Liver (tissue), 9 donors: ENCODE data around the gene BMS1. TPM values are rescaled to one million over a fixed set of nuclear protein-coding genes. Genes with fewer than 3 reads are reported as not detected.
"Not testable (repeated sequence)": the region's sequence is repeated elsewhere in the genome, so short reads cannot be mapped to it uniquely, and the experiment has no call there.

ENCODE experiments used
- DNase-seq: peaks from one replicate; pipeline ENCODE4 v3.0.0-alpha.2; 2017; ENCODE audit warnings: low spot score
- H3K27ac ChIP-seq, 2 donors: one replicate each; pipeline ENCODE4 v1.7.0; 2013; ENCODE audit warnings: inconsistent platforms in 2 of 2, low read length in 2 of 2, control low read depth in 1 of 2, low read depth in 1 of 2, mild to moderate bottlenecking in 1 of 2
- H3K27me3 ChIP-seq, 4 donors: one replicate each; pipeline versions ENCODE4 v1.6.1 to v1.7.0; 2013; ENCODE audit warnings: low read length in 3 of 4, inconsistent platforms in 1 of 4, mild to moderate bottlenecking in 1 of 4, moderate library complexity in 1 of 4; ENCODE audit not compliant: control insufficient read depth in 4 of 4, insufficient read depth in 4 of 4
- H3K36me3 ChIP-seq, 4 donors: one replicate each; pipeline versions ENCODE4 v1.6.1 to v1.7.0; 2013; ENCODE audit warnings: low read length in 3 of 4, mild to moderate bottlenecking in 3 of 4, low read depth in 1 of 4, moderate library complexity in 1 of 4; ENCODE audit not compliant: control insufficient read depth in 4 of 4, insufficient read depth in 3 of 4
- H3K4me1 ChIP-seq, 4 donors: one replicate each; pipeline versions ENCODE4 v1.6.1 to v1.7.0; 2013; ENCODE audit warnings: low read length in 3 of 4, mild to moderate bottlenecking in 3 of 4, moderate library complexity in 1 of 4; ENCODE audit not compliant: control insufficient read depth in 4 of 4, insufficient read depth in 4 of 4
- H3K4me3 ChIP-seq, 3 donors: one replicate each; pipeline versions ENCODE4 v1.6.1 to v1.7.0; 2013; ENCODE audit warnings: low read length in 3 of 3, control low read depth in 1 of 3, low read depth in 1 of 3, mild to moderate bottlenecking in 1 of 3
- H3K9ac ChIP-seq, 2 donors: one replicate each; pipeline ENCODE4 v1.7.0; 2013; ENCODE audit warnings: low read length in 2 of 2, mild to moderate bottlenecking in 2 of 2, moderate library complexity in 2 of 2, control low read depth in 1 of 2, low read depth in 1 of 2
- H3K9me3 ChIP-seq, 4 donors: one replicate each; pipeline versions ENCODE4 v1.6.1 to v1.7.0; 2013; ENCODE audit warnings: low read length in 3 of 4; ENCODE audit not compliant: control insufficient read depth in 4 of 4
- EGR1 ChIP-seq, 2 donors: IDR thresholded peaks; 2 replicates each; pipeline ENCODE4 v1.6.1; 2016 to 2018; ENCODE audit warnings: antibody characterized with exemption in 2 of 2, low read depth in 2 of 2
- FOXA1 ChIP-seq: IDR thresholded peaks from 2 replicates; pipeline ENCODE4 v1.6.1; 2016; ENCODE audit warnings: antibody characterized with exemption
- FOXA2 ChIP-seq: IDR thresholded peaks from 2 replicates; pipeline ENCODE4 v1.6.1; 2016; ENCODE audit warnings: antibody characterized with exemption
- GABPA ChIP-seq, 2 donors: IDR thresholded peaks in 1 of 2; conservative IDR thresholded peaks in 1 of 2; 2 replicates each; pipeline ENCODE4 v1.6.1; 2016; ENCODE audit warnings: antibody characterized with exemption in 2 of 2, mild to moderate bottlenecking in 1 of 2, moderate library complexity in 1 of 2
- HNF4A ChIP-seq, 2 donors: conservative IDR thresholded peaks; 2 replicates each; pipeline ENCODE4 v1.6.1; 2016; ENCODE audit warnings: antibody characterized with exemption in 2 of 2, mild to moderate bottlenecking in 2 of 2
- HNF4G ChIP-seq: IDR thresholded peaks from 2 replicates; pipeline ENCODE4 v1.6.1; 2016; ENCODE audit warnings: antibody characterized with exemption
- JUND ChIP-seq, 2 donors: IDR thresholded peaks; 2 replicates each; pipeline ENCODE4 v1.6.1; 2016; ENCODE audit warnings: antibody characterized with exemption in 2 of 2
- NR2F2 ChIP-seq: IDR thresholded peaks from 2 replicates; pipeline ENCODE4 v1.6.1; 2016; ENCODE audit warnings: antibody characterized with exemption
- RAD21 ChIP-seq, 2 donors: IDR thresholded peaks; 2 replicates each; pipeline ENCODE4 v1.6.1; 2016; ENCODE audit warnings: antibody characterized with exemption in 2 of 2, mild to moderate bottlenecking in 2 of 2
- RXRA ChIP-seq, 2 donors: IDR thresholded peaks; 2 replicates each; pipeline ENCODE4 v1.6.1; 2017 to 2018; ENCODE audit warnings: antibody characterized with exemption in 2 of 2, mild to moderate bottlenecking in 1 of 2
- SP1 ChIP-seq: IDR thresholded peaks from 2 replicates; pipeline ENCODE4 v1.6.1; 2018; ENCODE audit warnings: antibody characterized with exemption, mild to moderate bottlenecking
- TAF1 ChIP-seq: conservative IDR thresholded peaks from 2 replicates; pipeline ENCODE4 v1.6.1; 2016; ENCODE audit warnings: antibody characterized with exemption, mild to moderate bottlenecking
- YY1 ChIP-seq: IDR thresholded peaks from 2 replicates; pipeline ENCODE4 v1.6.1; 2016; ENCODE audit warnings: antibody characterized with exemption, mild to moderate bottlenecking
- WGBS: extraction: QIAGEN DNeasy Blood & Tissue Kit; methylation state at CpG from one replicate; pipeline ENCODE4 v1.1.7; 2013; 5-methylcytosine and 5-hydroxymethylcytosine counted together
- polyA plus RNA-seq, 2 donors: library from polyadenylated mRNA; stranded (reverse) in 1 of 2; unstranded in 1 of 2; fragments of 200-250 nt in 1 of 2; fragments of >200 nt in 1 of 2; fragmentation: Nextera tagmentation in 1 of 2; extraction: Ambion mirVana in 1 of 2; gene quantifications; one replicate each; pipeline versions ENCODE4 v1.2.1 to v1.2.3, GENCODE V29; 2013 to 2015
- total RNA-seq, 2 donors: library from RNA; depleted of rRNA; stranded (reverse); fragments of >200 nt; gene quantifications; one replicate each; pipeline ENCODE4 v1.2.3, GENCODE V29; 2014
- TF ChIP-seq, protein P1 (sequence below): IDR thresholded peaks from 2 replicates; pipeline ENCODE4 v1.6.1; 2016; ENCODE audit warnings: antibody characterized with exemption
- TF ChIP-seq, protein P2 (sequence below): fragments of 150-350 bp; IDR thresholded peaks from 2 replicates; pipeline ENCODE4 v1.5.1; 2017; ENCODE audit warnings: improper control_type of control experiment, low read depth, low read length; ENCODE audit not compliant: missing input control
- TF ChIP-seq, protein P3 (sequence below): IDR thresholded peaks from 2 replicates; pipeline ENCODE4 v1.6.1; 2016; ENCODE audit warnings: antibody characterized with exemption
- TF ChIP-seq, protein P4 (sequence below): IDR thresholded peaks from 2 replicates; pipeline ENCODE4 v1.6.1; 2016; ENCODE audit warnings: antibody characterized with exemption, mild to moderate bottlenecking
- donor health status: healthy.
- donor health status: healthy.
- donor health status: healthy.
- donor health status: healthy.
- donor health status: healthy.

Gene BMS1
- total and polyA plus RNA-seq, 4 donors: 3.6 to 10.4 (median 5.2) TPM

DNA sequence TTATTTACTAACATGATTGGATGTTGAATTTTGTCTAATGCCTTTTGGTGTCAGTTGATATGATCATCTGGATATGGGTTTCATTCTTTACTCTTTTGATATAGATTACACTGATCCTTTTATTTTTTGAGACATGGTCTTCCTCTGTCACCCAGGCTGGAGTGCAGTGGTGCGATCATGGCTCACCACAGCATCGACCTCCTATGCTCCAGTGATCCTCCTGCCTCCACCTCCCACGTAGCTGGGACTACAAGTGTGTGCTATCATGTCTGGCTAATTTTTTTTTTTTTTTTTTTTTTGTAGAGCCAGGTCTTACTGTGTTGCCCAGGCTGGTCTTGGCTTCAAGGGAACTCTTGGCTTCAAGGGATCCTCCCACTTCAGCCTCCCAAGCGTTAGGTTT, 27.1 kb downstream of the BMS1 start:
- 96% methylated on average over 4 of the region's 4 CpGs for WGBS
- Histone ChIP-seq H3K4me3 (no peak overlapping the region), H3K4me1 (no peaks in the 10 kb centered on the region), H3K9ac (no peak overlapping the region), H3K27ac (no peak overlapping the region), H3K36me3 (peaks cover 2 to 34% (median 11%) of the 10 kb centered on the region in 4 donors), H3K27me3 (no peaks in the 10 kb centered on the region), H3K9me3 (no peaks in the 10 kb centered on the region)
- DNase-seq: no peak
- TF ChIP-seq HNF4G: no peak
- no peak for TF ChIP-seq RAD21 (IDR thresholded peaks at IDR 0.05)
- TF ChIP-seq NR2F2: no peak
- TF ChIP-seq FOXA2: no peak
- TF ChIP-seq YY1: no peak
- no peak for TF ChIP-seq HNF4A (conservative IDR thresholded peaks at IDR 0.05)
- TF ChIP-seq TAF1: no peak
- no peak for TF ChIP-seq SP1
- no peak for TF ChIP-seq EGR1 (IDR thresholded peaks at IDR 0.05; ENCODE audit: low read depth in 2 of 2)
- no peak for TF ChIP-seq JUND (IDR thresholded peaks at IDR 0.05)
- TF ChIP-seq GABPA (IDR thresholded peaks at IDR 0.05 in 1 of 2, conservative IDR thresholded peaks at IDR 0.05 in 1 of 2): no peak
- TF ChIP-seq, protein P1, sequence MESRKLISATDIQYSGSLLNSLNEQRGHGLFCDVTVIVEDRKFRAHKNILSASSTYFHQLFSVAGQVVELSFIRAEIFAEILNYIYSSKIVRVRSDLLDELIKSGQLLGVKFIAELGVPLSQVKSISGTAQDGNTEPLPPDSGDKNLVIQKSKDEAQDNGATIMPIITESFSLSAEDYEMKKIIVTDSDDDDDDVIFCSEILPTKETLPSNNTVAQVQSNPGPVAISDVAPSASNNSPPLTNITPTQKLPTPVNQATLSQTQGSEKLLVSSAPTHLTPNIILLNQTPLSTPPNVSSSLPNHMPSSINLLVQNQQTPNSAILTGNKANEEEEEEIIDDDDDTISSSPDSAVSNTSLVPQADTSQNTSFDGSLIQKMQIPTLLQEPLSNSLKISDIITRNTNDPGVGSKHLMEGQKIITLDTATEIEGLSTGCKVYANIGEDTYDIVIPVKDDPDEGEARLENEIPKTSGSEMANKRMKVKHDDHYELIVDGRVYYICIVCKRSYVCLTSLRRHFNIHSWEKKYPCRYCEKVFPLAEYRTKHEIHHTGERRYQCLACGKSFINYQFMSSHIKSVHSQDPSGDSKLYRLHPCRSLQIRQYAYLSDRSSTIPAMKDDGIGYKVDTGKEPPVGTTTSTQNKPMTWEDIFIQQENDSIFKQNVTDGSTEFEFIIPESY: no peak
- TF ChIP-seq, protein P2, sequence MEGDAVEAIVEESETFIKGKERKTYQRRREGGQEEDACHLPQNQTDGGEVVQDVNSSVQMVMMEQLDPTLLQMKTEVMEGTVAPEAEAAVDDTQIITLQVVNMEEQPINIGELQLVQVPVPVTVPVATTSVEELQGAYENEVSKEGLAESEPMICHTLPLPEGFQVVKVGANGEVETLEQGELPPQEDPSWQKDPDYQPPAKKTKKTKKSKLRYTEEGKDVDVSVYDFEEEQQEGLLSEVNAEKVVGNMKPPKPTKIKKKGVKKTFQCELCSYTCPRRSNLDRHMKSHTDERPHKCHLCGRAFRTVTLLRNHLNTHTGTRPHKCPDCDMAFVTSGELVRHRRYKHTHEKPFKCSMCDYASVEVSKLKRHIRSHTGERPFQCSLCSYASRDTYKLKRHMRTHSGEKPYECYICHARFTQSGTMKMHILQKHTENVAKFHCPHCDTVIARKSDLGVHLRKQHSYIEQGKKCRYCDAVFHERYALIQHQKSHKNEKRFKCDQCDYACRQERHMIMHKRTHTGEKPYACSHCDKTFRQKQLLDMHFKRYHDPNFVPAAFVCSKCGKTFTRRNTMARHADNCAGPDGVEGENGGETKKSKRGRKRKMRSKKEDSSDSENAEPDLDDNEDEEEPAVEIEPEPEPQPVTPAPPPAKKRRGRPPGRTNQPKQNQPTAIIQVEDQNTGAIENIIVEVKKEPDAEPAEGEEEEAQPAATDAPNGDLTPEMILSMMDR: no peak

DNA sequence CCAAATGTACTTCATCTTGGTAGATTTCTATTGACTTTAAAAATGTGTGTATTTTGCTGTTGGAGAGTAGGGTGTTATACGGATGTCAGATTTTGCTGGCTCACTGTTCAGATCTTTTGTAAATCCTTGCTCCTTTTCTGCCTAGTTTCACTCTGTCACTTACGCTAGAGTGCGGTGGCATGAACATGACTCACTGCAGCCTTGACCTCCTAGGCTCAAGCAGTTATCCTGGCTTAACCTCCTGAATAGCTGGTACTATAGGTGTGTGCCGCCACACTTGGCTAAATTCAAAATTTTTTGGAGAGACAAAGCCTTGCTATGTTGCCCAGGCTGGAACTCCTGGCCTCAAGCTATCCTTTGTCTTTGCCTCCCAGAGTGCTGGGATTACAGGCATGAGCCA, 29.4 kb downstream of the BMS1 start:
- TF ChIP-seq YY1 (no peak), EGR1 (IDR thresholded peaks at IDR 0.05; ENCODE audit: low read depth in 2 of 2) (no peak), RXRA (IDR thresholded peaks at IDR 0.05) (no peak), FOXA2 (no peak), RAD21 (IDR thresholded peaks at IDR 0.05) (no peak), HNF4G (no peak), FOXA1 (no peak), TAF1 (no peak), NR2F2 (no peak), GABPA (IDR thresholded peaks at IDR 0.05 in 1 of 2, conservative IDR thresholded peaks at IDR 0.05 in 1 of 2) (no peak)
- TF ChIP-seq, protein P3, sequence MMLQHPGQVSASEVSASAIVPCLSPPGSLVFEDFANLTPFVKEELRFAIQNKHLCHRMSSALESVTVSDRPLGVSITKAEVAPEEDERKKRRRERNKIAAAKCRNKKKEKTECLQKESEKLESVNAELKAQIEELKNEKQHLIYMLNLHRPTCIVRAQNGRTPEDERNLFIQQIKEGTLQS: no peak
- TF ChIP-seq, protein P4, sequence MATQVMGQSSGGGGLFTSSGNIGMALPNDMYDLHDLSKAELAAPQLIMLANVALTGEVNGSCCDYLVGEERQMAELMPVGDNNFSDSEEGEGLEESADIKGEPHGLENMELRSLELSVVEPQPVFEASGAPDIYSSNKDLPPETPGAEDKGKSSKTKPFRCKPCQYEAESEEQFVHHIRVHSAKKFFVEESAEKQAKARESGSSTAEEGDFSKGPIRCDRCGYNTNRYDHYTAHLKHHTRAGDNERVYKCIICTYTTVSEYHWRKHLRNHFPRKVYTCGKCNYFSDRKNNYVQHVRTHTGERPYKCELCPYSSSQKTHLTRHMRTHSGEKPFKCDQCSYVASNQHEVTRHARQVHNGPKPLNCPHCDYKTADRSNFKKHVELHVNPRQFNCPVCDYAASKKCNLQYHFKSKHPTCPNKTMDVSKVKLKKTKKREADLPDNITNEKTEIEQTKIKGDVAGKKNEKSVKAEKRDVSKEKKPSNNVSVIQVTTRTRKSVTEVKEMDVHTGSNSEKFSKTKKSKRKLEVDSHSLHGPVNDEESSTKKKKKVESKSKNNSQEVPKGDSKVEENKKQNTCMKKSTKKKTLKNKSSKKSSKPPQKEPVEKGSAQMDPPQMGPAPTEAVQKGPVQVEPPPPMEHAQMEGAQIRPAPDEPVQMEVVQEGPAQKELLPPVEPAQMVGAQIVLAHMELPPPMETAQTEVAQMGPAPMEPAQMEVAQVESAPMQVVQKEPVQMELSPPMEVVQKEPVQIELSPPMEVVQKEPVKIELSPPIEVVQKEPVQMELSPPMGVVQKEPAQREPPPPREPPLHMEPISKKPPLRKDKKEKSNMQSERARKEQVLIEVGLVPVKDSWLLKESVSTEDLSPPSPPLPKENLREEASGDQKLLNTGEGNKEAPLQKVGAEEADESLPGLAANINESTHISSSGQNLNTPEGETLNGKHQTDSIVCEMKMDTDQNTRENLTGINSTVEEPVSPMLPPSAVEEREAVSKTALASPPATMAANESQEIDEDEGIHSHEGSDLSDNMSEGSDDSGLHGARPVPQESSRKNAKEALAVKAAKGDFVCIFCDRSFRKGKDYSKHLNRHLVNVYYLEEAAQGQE: no peak
- Histone ChIP-seq H3K9ac (no peak overlapping the region), H3K4me3 (no peak overlapping the region), H3K27ac (no peak overlapping the region), H3K27me3 (no peaks in the 10 kb centered on the region), H3K4me1 (no peaks in the 10 kb centered on the region), H3K9me3 (no peaks in the 10 kb centered on the region), H3K36me3 (peaks cover 2 to 27% (median 8%) of the 10 kb centered on the region in 4 donors)
- WGBS: 98% methylated on average over 4 of the region's 4 CpGs
- DNase-seq: no peak

DNA sequence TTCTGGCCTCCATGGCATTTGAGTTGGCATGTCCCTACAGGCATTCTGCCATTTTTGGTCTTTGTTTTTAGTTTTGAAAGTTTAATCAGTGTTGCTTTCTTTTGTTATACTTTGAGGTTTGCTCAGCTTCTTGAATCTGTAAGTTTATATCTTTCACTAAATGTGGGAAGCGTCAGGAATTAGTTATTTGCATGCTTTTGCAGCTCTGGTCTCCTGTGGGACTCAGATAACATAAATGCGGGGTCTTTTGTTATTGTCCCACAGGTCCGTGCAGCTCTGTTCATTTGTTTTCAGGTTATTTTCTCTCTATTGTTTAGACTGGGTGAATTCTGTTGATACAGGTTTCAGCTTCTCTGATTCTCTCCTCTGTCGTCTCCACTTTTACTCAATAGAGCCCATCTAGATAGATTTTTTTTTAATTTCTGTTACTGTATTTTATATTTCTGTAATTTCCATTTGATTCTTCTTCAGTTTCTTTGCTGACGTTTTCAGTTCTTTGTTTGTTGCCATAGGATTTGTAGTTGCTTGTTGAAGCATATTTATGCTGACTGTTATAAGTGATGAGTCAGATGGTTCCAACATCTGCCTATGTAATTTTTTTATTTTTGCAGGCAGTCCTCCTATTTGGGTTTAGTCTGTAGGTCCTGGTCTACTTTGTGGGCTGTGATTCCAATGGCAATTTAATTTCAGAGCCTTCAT, 31.5 kb downstream of the BMS1 start:
- not testable (repeated sequence) for H3K9me3 ChIP-seq, H3K9ac ChIP-seq, H3K4me3 ChIP-seq, H3K27me3 ChIP-seq, H3K27ac ChIP-seq, DNase-seq, H3K4me1 ChIP-seq
- H3K36me3 ChIP-seq: peaks cover 0 to 37% (median 14%) of the 10 kb centered on the region in 4 donors
- 98% methylated on average over 5 of the region's 5 CpGs for WGBS

DNA sequence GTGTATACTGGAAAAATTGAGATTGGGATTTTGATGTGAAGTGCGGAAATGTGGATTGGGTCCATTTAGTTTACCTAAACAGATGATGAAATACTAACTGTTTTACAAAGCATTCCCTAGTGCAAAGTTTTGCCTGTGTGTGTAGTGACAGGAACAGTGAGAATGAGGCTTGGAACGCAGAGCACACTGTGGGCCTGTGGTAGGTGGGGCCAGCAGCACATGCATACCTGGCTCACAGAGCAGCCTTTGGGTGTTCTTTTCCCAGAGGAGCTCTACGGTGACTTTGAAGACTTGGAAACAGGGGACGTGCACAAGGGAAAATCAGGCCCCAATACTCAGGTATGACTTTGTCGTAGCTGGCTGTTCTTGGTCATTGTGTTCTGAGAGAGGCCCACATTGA, 33.7 kb downstream of the BMS1 start:
- not testable (repeated sequence) for H3K9me3 ChIP-seq, H3K4me3 ChIP-seq, H3K4me1 ChIP-seq, H3K27me3 ChIP-seq, DNase-seq, H3K9ac ChIP-seq, H3K27ac ChIP-seq
- 95% methylated on average over 5 of the region's 5 CpGs for WGBS
- peaks cover 2 to 37% (median 13%) of the 10 kb centered on the region in 4 donors for H3K36me3 ChIP-seq
